HepG2 (cell line): ENCODE results near the gene MPI. TPM values are rescaled to one million over a fixed set of nuclear protein-coding genes. Genes with fewer than 3 reads are reported as not detected.

Source experiments
- EED ChIP-seq: sonication (generic); formaldehyde crosslinking; IDR thresholded peaks from 2 replicates; pipeline ENCODE4 v1.5.0; 2020; ENCODE audit warnings: mild to moderate bottlenecking, missing genetic modification reagents
- FOXP1 ChIP-seq, 2 experiments: fragments of 450-650 bp in 1 of 2; IDR thresholded peaks; 2 replicates each; pipeline ENCODE4 v1.6.1; 2017 to 2018; ENCODE audit warnings: antibody characterized with exemption in 1 of 2
- HMG20A ChIP-seq: IDR thresholded peaks from 2 replicates; pipeline ENCODE4 v1.6.1; 2016; ENCODE audit warnings: borderline replicate concordance
- KLF11 ChIP-seq: IDR thresholded peaks from 2 replicates; pipeline ENCODE4 v1.6.1; 2016; ENCODE audit warnings: missing compliant biosample characterization
- KLF15 ChIP-seq: sonication (generic); formaldehyde crosslinking; IDR thresholded peaks from 2 replicates; pipeline ENCODE4 v1.8.1; 2023; ENCODE audit warnings: borderline replicate concordance, mild to moderate bottlenecking, inconsistent platforms, missing genetic modification reagents, mixed read lengths
- ONECUT2 ChIP-seq: sonication (generic); formaldehyde crosslinking; IDR thresholded peaks from 2 replicates; pipeline ENCODE4 v1.4.0; 2020; ENCODE audit warnings: missing genetic modification reagents
- PHB2 ChIP-seq: fragments of 450-650 bp; IDR thresholded peaks from 2 replicates; pipeline ENCODE4 v1.6.1; 2018; ENCODE audit not compliant: partially characterized antibody
- TP53 ChIP-seq: sonication (generic); formaldehyde crosslinking; conservative IDR thresholded peaks from 2 replicates; pipeline ENCODE4 v1.4.0; 2020; ENCODE audit warnings: missing genetic modification reagents
- ZKSCAN1 ChIP-seq: fragments of 150-350 bp; IDR thresholded peaks from 2 replicates; pipeline ENCODE4 v1.6.1; 2014; ENCODE audit warnings: low read length
- ZMYM2 ChIP-seq: sonication (generic); formaldehyde crosslinking; IDR thresholded peaks from 2 replicates; pipeline ENCODE4 v1.8.0; 2022; ENCODE audit warnings: mild to moderate bottlenecking, missing genetic modification reagents
- ZNF121 ChIP-seq: sonication (generic); formaldehyde crosslinking; IDR thresholded peaks from 2 replicates; pipeline ENCODE4 v1.5.0; 2020; ENCODE audit warnings: mild to moderate bottlenecking, missing genetic modification reagents
- ZNF124 ChIP-seq: sonication (generic); formaldehyde crosslinking; IDR thresholded peaks from 2 replicates; pipeline ENCODE4 v1.4.0; 2020; ENCODE audit warnings: missing genetic modification reagents
- ZNF333 ChIP-seq: sonication (generic); formaldehyde crosslinking; IDR thresholded peaks from 2 replicates; pipeline ENCODE4 v1.4.0; 2020; ENCODE audit warnings: mild to moderate bottlenecking, missing genetic modification reagents, borderline replicate concordance
- ZNF563 ChIP-seq: sonication (generic); formaldehyde crosslinking; IDR thresholded peaks from 2 replicates; pipeline ENCODE4 v1.8.0; 2022; ENCODE audit warnings: mild to moderate bottlenecking, moderate library complexity, missing genetic modification reagents
- ZNF788 ChIP-seq: sonication (generic); formaldehyde crosslinking; IDR thresholded peaks from 2 replicates; pipeline ENCODE4 v1.5.0; 2020; ENCODE audit warnings: mild to moderate bottlenecking, missing genetic modification reagents, borderline replicate concordance
- polyA plus RNA-seq, 8 experiments: library from polyadenylated mRNA; depleted of rRNA in 3 of 8; stranded (reverse) in 7 of 8; unstranded in 1 of 8; fragments of >200 nt; fragmentation: Illumina TruSeq in 4 of 8; extraction: Trizol in 4 of 8; gene quantifications; 2 replicates each; pipeline versions ENCODE4 v1.2.1 to v1.2.3, GENCODE V29; 2011 to 2016; ENCODE audit warnings: low read depth in 4 of 8, missing spikeins in 1 of 8, mixed read lengths in 1 of 8; ENCODE audit not compliant: insufficient read depth in 1 of 8
- total RNA-seq, 5 experiments: library from RNA; depleted of rRNA; stranded (reverse); fragments of >200 nt; fragmentation: Illumina TruSeq; extraction: Trizol; gene quantifications; 2 replicates each; pipeline ENCODE4 v1.2.3, GENCODE V29; 2016; ENCODE audit warnings: low read depth in 1 of 5
- TF ChIP-seq, protein P1 (sequence below): sonication (generic); formaldehyde crosslinking; IDR thresholded peaks from 2 replicates; pipeline ENCODE4 v1.8.0; 2022; ENCODE audit warnings: mild to moderate bottlenecking, missing genetic modification reagents, moderate library complexity
- TF ChIP-seq, protein P2 (sequence below): sonication (generic); formaldehyde crosslinking; IDR thresholded peaks from 2 replicates; pipeline ENCODE4 v1.5.0; 2020; ENCODE audit warnings: missing genetic modification reagents
- TF ChIP-seq, protein P3 (sequence below): sonication (generic); formaldehyde crosslinking; IDR thresholded peaks from 2 replicates; pipeline ENCODE4 v1.4.0; 2020; ENCODE audit warnings: missing genetic modification reagents
- TF ChIP-seq, protein P4 (sequence below): sonication (generic); formaldehyde crosslinking; IDR thresholded peaks from 2 replicates; pipeline ENCODE4 v1.5.1; 2020; ENCODE audit warnings: mild to moderate bottlenecking, missing genetic modification reagents
- TF ChIP-seq, protein P5 (sequence below): sonication (generic); formaldehyde crosslinking; conservative IDR thresholded peaks from 2 replicates; pipeline ENCODE4 v1.4.0; 2020; ENCODE audit warnings: missing genetic modification reagents

Gene MPI
- total and polyA plus RNA-seq, 2 of the 13 experiments (the other 11 are each of a cell fraction or from before 2014, with no cell fraction given): 36.9 to 63.5 TPM

DNA sequence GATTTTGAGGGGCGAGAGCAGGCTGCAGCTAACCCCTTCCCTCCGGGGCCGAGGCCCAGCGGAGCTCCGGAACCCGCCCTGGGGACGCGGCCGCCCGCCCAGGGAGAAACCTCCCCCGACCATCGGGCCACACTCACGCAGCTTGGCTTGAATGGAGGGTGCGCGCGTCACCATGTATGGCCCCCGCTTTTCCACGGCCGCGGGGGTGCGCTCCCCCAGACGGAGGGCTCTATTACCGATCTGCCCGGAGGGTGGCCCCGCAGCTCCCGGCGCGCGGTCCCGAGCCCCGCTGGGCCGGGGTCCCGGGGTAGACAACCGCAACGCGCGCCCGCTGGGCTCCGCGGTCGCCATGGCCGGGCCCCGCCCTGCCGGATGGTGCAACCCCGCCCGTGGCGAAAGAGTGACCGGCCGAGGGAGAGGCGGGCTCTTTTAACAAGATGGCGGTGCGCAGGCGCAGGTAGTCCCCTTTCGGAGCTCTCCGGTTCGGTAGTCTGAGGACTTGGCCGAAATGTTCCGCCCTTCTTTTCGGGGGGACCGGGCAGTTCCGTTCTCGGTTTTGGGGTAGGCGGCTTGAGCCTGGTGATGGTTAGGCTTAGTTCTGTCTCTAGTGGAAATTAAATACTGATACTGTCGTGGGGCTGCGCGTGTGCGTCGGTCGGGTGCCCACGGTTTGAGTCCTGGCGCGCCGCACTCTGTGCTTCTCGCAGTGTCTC, 16.8 kb downstream of the MPI start, which contains the start of gene FAM219B (continued):
- TF ChIP-seq, protein P1, sequence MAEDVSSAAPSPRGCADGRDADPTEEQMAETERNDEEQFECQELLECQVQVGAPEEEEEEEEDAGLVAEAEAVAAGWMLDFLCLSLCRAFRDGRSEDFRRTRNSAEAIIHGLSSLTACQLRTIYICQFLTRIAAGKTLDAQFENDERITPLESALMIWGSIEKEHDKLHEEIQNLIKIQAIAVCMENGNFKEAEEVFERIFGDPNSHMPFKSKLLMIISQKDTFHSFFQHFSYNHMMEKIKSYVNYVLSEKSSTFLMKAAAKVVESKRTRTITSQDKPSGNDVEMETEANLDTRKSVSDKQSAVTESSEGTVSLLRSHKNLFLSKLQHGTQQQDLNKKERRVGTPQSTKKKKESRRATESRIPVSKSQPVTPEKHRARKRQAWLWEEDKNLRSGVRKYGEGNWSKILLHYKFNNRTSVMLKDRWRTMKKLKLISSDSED (CRISPR knock-in tag): no peak
- no peak for TF ChIP-seq FOXP1 (IDR thresholded peaks at IDR 0.05)
- TF ChIP-seq FOXP1 (CRISPR knock-in tag; IDR thresholded peaks at IDR 0.05): 0 out of 2 replicates have a peak, but pooled peaks have one; percentile 6
- no peak for TF ChIP-seq ONECUT2
- TF ChIP-seq KLF11: no peak; the same call in 1 of the 2 replicates
- TF ChIP-seq EED (CRISPR knock-in tag): no peak
- TF ChIP-seq PHB2: no peak
- TF ChIP-seq, protein P2, sequence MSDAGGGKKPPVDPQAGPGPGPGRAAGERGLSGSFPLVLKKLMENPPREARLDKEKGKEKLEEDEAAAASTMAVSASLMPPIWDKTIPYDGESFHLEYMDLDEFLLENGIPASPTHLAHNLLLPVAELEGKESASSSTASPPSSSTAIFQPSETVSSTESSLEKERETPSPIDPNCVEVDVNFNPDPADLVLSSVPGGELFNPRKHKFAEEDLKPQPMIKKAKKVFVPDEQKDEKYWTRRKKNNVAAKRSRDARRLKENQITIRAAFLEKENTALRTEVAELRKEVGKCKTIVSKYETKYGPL: peak; percentile 69; the same call in 1 of the 2 replicates
- peak; percentile 60; the same call in 1 of the 2 replicates for TF ChIP-seq ZNF124 (CRISPR knock-in tag)
- TF ChIP-seq, protein P3, sequence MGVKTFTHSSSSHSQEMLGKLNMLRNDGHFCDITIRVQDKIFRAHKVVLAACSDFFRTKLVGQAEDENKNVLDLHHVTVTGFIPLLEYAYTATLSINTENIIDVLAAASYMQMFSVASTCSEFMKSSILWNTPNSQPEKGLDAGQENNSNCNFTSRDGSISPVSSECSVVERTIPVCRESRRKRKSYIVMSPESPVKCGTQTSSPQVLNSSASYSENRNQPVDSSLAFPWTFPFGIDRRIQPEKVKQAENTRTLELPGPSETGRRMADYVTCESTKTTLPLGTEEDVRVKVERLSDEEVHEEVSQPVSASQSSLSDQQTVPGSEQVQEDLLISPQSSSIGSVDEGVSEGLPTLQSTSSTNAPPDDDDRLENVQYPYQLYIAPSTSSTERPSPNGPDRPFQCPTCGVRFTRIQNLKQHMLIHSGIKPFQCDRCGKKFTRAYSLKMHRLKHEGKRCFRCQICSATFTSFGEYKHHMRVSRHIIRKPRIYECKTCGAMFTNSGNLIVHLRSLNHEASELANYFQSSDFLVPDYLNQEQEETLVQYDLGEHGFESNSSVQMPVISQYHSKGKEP (CRISPR knock-in tag): 0 out of 2 replicates have a peak, but pooled peaks have one; percentile 45
- no peak; the same call in 1 of the 2 replicates for TF ChIP-seq ZNF788
- TF ChIP-seq, protein P4, sequence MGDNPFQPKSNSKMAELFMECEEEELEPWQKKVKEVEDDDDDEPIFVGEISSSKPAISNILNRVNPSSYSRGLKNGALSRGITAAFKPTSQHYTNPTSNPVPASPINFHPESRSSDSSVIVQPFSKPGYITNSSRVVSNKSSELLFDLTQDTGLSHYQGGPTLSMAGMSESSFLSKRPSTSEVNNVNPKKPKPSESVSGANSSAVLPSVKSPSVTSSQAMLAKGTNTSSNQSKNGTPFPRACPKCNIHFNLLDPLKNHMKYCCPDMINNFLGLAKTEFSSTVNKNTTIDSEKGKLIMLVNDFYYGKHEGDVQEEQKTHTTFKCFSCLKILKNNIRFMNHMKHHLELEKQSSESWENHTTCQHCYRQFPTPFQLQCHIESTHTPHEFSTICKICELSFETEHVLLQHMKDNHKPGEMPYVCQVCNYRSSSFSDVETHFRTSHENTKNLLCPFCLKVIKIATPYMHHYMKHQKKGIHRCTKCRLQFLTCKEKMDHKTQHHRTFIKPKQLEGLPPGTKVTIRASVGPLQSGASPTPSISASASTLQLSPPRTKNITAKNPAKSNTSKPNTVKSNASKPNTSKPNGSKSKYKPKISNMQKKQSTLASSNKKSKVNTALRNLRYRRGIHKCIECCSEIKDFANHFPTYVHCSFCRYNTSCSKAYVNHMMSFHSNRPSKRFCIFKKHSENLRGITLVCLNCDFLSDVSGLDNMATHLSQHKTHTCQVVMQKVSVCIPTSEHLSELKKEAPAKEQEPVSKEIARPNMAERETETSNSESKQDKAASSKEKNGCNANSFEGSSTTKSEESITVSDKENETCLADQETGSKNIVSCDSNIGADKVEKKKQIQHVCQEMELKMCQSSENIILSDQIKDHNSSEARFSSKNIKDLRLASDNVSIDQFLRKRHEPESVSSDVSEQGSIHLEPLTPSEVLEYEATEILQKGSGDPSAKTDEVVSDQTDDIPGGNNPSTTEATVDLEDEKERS: no peak
- TF ChIP-seq ZMYM2 (CRISPR knock-in tag): no peak
- TF ChIP-seq ZNF333 (CRISPR knock-in tag): no peak
- TF ChIP-seq HMG20A (CRISPR knock-in tag): no peak
- TF ChIP-seq ZNF121 (CRISPR knock-in tag): no peak
- no peak for TF ChIP-seq ZNF563
- TF ChIP-seq TP53 (CRISPR knock-in tag): 0 out of 2 replicates have a peak, but pooled peaks have one; percentile 45
- TF ChIP-seq, protein P5, sequence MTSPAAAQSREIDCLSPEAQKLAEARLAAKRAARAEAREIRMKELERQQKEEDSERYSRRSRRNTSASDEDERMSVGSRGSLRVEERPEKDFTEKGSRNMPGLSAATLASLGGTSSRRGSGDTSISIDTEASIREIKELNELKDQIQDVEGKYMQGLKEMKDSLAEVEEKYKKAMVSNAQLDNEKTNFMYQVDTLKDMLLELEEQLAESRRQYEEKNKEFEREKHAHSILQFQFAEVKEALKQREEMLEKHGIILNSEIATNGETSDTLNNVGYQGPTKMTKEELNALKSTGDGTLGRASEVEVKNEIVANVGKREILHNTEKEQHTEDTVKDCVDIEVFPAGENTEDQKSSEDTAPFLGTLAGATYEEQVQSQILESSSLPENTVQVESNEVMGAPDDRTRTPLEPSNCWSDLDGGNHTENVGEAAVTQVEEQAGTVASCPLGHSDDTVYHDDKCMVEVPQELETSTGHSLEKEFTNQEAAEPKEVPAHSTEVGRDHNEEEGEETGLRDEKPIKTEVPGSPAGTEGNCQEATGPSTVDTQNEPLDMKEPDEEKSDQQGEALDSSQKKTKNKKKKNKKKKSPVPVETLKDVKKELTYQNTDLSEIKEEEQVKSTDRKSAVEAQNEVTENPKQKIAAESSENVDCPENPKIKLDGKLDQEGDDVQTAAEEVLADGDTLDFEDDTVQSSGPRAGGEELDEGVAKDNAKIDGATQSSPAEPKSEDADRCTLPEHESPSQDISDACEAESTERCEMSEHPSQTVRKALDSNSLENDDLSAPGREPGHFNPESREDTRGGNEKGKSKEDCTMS: no peak
- TF ChIP-seq ZKSCAN1: no peak
- TF ChIP-seq KLF15 (CRISPR knock-in tag): no peak
